Colonic mucosa (tissue), 4 donors: ENCODE measurements around the gene AMH. TPM values are rescaled to one million over a fixed set of nuclear protein-coding genes. Genes with fewer than 3 reads are reported as not detected.

ENCODE experiments used
- DNase-seq: peaks from one replicate; pipeline ENCODE4 v3.0.0-alpha.2; 2020
- H3K27ac ChIP-seq: fragments of 200-600 bp; one replicate; pipeline ENCODE4 v1.8.0; 2021
- H3K27me3 ChIP-seq: fragments of 200-600 bp; one replicate; pipeline ENCODE4 v1.8.0; 2021
- H3K36me3 ChIP-seq: fragments of 200-600 bp; one replicate; pipeline ENCODE4 v1.8.0; 2021
- H3K4me1 ChIP-seq: fragments of 200-600 bp; one replicate; pipeline ENCODE4 v1.8.0; 2021; ENCODE audit warnings: mild to moderate bottlenecking
- H3K4me3 ChIP-seq: fragments of 200-600 bp; one replicate; pipeline ENCODE4 v1.8.0; 2021
- H3K9ac ChIP-seq, 2 donors: one replicate each; pipeline ENCODE4 v1.7.0; 2013; ENCODE audit warnings: control low read depth in 2 of 2, low read depth in 2 of 2, low read length in 2 of 2
- H3K9me3 ChIP-seq: fragments of 200-600 bp; one replicate; pipeline ENCODE4 v1.8.0; 2021
- CTCF ChIP-seq: fragments of 200-600 bp; IDR thresholded peaks from one replicate; pipeline ENCODE4 v1.8.0; 2022; ENCODE audit warnings: antibody characterized with exemption, mild to moderate bottlenecking
- intact Hi-C: fragments of 100-400 bp; cut with DNase I; formaldehyde crosslinking; loops from one replicate; pipeline ENCODE4 v1.14.1; 2022
- total RNA-seq, 2 donors: library from RNA; stranded (reverse); fragmentation: NEBNext Ultra II Directional in 1 of 2; extraction: Animal tissue kit (Norgen Biotek cat#: 25700) in 1 of 2; gene quantifications; one replicate each; pipeline ENCODE4 v1.2.1, GENCODE V29; 2021
- donor health status: healthy.
- donor health status: DM: no; HTN: no; CAD: no.
- donor health status: DM: no; HTN: no; CAD: no.

AMH gene
- total RNA-seq, 2 donors from 2014 or later, result 0.90 to 5.1 TPM

GRCh38 chr19:2244486-2244885 is 4.6 kb upstream of the AMH start:
- Histone ChIP-seq H3K9ac (no peak overlapping the region), H3K4me1 (peaks cover 14% of the 10 kb centered on the region), H3K27ac (no peak overlapping the region), H3K9me3 (no peaks in the 10 kb centered on the region), H3K27me3 (peaks cover 2% of the 10 kb centered on the region), H3K36me3 (peaks cover 15% of the 10 kb centered on the region), H3K4me3 (no peak overlapping the region)
- intact Hi-C loops, result no loop called here
- TF ChIP-seq CTCF, result no peak
- DNase-seq, result no peak

- peaks cover 18% of the 10 kb centered on the region for H3K4me1 ChIP-seq
- intact Hi-C loops, result no loop called here
- no peak for DNase-seq
- H3K27me3 ChIP-seq, result peaks cover 10% of the 10 kb centered on the region
- no peak for TF ChIP-seq CTCF
- no peak overlapping the region for H3K27ac ChIP-seq
- peaks cover 15% of the 10 kb centered on the region for H3K36me3 ChIP-seq
- H3K4me3 ChIP-seq, result no peak overlapping the region
- no peak overlapping the region for H3K9ac ChIP-seq
- no peaks in the 10 kb centered on the region for H3K9me3 ChIP-seq
Measured at GRCh38 chr19:2245273-2245672, 3.9 kb upstream of the AMH start.

- no peak for DNase-seq
- no peak for TF ChIP-seq CTCF
- H3K36me3 ChIP-seq, result peaks cover 15% of the 10 kb centered on the region
- H3K4me1 ChIP-seq, result peaks cover 15% of the 10 kb centered on the region
- peaks cover 18% of the 10 kb centered on the region for H3K27me3 ChIP-seq
- intact Hi-C loops, result no loop called here
- no peak overlapping the region for H3K9ac ChIP-seq
- H3K9me3 ChIP-seq, result no peaks in the 10 kb centered on the region
- no peak overlapping the region for H3K27ac ChIP-seq
- no peak overlapping the region for H3K4me3 ChIP-seq
Measured at GRCh38 chr19:2246014-2246620, 3.0 kb upstream of the AMH start.

- no peak for DNase-seq
- intact Hi-C loops, result no loop called here
Measured at GRCh38 chr19:2246801-2247361, 2.2 kb upstream of the AMH start.

GRCh38 chr19:2247433-2248101 is 1.6 kb upstream of the AMH start:
- no peak overlapping the region for H3K9ac ChIP-seq
- peaks cover 33% of the 10 kb centered on the region for H3K27me3 ChIP-seq
- TF ChIP-seq CTCF, result no peak
- peaks cover 15% of the 10 kb centered on the region for H3K36me3 ChIP-seq
- no peak overlapping the region for H3K27ac ChIP-seq
- intact Hi-C loops, result no loop called here
- no peak overlapping the region for H3K4me3 ChIP-seq
- H3K4me1 ChIP-seq, result peaks cover 14% of the 10 kb centered on the region
- DNase-seq, result no peak
- H3K9me3 ChIP-seq, result no peaks in the 10 kb centered on the region

More at GRCh38 chr19:2246801-2247361, 2.2 kb upstream of the AMH start:
- Histone ChIP-seq H3K4me3 (no peak overlapping the region), H3K9me3 (no peaks in the 10 kb centered on the region), H3K27me3 (peaks cover 26% of the 10 kb centered on the region), H3K27ac (no peak overlapping the region), H3K4me1 (peaks cover 9% of the 10 kb centered on the region), H3K36me3 (peaks cover 15% of the 10 kb centered on the region), H3K9ac (no peak overlapping the region)
- TF ChIP-seq CTCF, result no peak
